Loucy (cell line): ENCODE measurements around the gene ANK3.

Experiments
- H2AFZ ChIP-seq: fragments of 200-600 bp; sonication (generic); 2 replicates; pipeline ENCODE4 v1.6.0; 2016; ENCODE audit warnings: antibody characterized with exemption, mild to moderate bottlenecking, low read length, moderate library complexity
- H3F3A ChIP-seq: fragments of 200-600 bp; 2 replicates; pipeline ENCODE4 v1.6.0; 2016; ENCODE audit warnings: antibody characterized with exemption, low read depth, mild to moderate bottlenecking
- H3K27me3 ChIP-seq: fragments of 200-600 bp; sonication (generic); 2 replicates; pipeline ENCODE4 v1.6.1; 2014; ENCODE audit warnings: low read length, mild to moderate bottlenecking; ENCODE audit not compliant: insufficient read depth, poor library complexity, severe bottlenecking
- H3K36me3 ChIP-seq: fragments of 200-600 bp; sonication (generic); 2 replicates; pipeline ENCODE4 v1.6.1; 2016; ENCODE audit warnings: low read length; ENCODE audit not compliant: insufficient read depth
- H3K4me1 ChIP-seq: fragments of 200-600 bp; sonication (generic); 2 replicates; pipeline ENCODE4 v1.5.1; 2014; ENCODE audit warnings: low read length, mild to moderate bottlenecking; ENCODE audit not compliant: insufficient read depth, poor library complexity, severe bottlenecking
- H3K4me2 ChIP-seq: fragments of 200-600 bp; sonication (generic); 2 replicates; pipeline ENCODE4 v1.6.0; 2014; ENCODE audit warnings: antibody characterized with exemption, low read length, low read depth, mild to moderate bottlenecking; ENCODE audit not compliant: poor library complexity, severe bottlenecking
- H3K4me3 ChIP-seq: fragments of 200-600 bp; sonication (generic); 2 replicates; pipeline ENCODE4 v1.5.1; 2014; ENCODE audit warnings: low read length, mild to moderate bottlenecking, mixed read lengths; ENCODE audit not compliant: poor library complexity, severe bottlenecking
- H3K79me2 ChIP-seq: fragments of 200-600 bp; sonication (generic); 2 replicates; pipeline ENCODE4 v1.6.1; 2014; ENCODE audit warnings: low read length; ENCODE audit not compliant: insufficient read depth
- H3K9ac ChIP-seq: fragments of 200-600 bp; sonication (generic); 2 replicates; pipeline ENCODE4 v1.6.0; 2014; ENCODE audit warnings: mild to moderate bottlenecking, low read depth, low read length, moderate library complexity; ENCODE audit not compliant: poor library complexity, severe bottlenecking
- H3K9me2 ChIP-seq: fragments of 200-600 bp; sonication (generic); replicated peaks from 2 replicates; pipeline ENCODE4 v1.6.1; 2016; ENCODE audit warnings: low read depth, low read length, mixed read lengths
- H3K9me3 ChIP-seq: fragments of 200-600 bp; sonication (generic); 2 replicates; pipeline ENCODE4 v1.6.1; 2014; ENCODE audit warnings: mild to moderate bottlenecking, antibody characterized with exemption, low read length, low read depth; ENCODE audit not compliant: insufficient read depth
- H4K20me1 ChIP-seq: fragments of 200-600 bp; sonication (generic); 2 replicates; pipeline ENCODE4 v1.6.0; 2014; ENCODE audit warnings: antibody characterized with exemption, low read length, mild to moderate bottlenecking; ENCODE audit not compliant: insufficient read depth, poor library complexity, severe bottlenecking
- CTCF ChIP-seq: fragments of 200-600 bp; sonication (generic); conservative IDR thresholded peaks from 2 replicates; pipeline ENCODE4 v1.5.1; 2014; ENCODE audit warnings: mild to moderate bottlenecking, antibody characterized with exemption, low read length
- EZH2phosphoT487 ChIP-seq: fragments of 200-600 bp; IDR thresholded peaks from 2 replicates; pipeline ENCODE4 v1.6.1; 2018; ENCODE audit warnings: antibody characterized with exemption, mild to moderate bottlenecking, moderate library complexity, borderline replicate concordance

The ANK3 gene

GRCh38 chr10:60338002-60338564 lies 51.6 kb downstream of the ANK3 start:
- no peaks in the 10 kb centered on the region for H3K9me2 ChIP-seq
- no peak overlapping the region for H3K4me3 ChIP-seq
- TF ChIP-seq CTCF (no peak), EZH2phosphoT487 (no peak)
- no peaks in the 10 kb centered on the region for H3K9me3 ChIP-seq
- H3K9ac ChIP-seq: no peak overlapping the region
- peaks cover 5% of the 10 kb centered on the region for H3K27me3 ChIP-seq
- no peaks in the 10 kb centered on the region for H3K79me2 ChIP-seq
- no peak overlapping the region for H3K4me2 ChIP-seq
- H4K20me1 ChIP-seq: no peaks in the 10 kb centered on the region
- H3K36me3 ChIP-seq: no peaks in the 10 kb centered on the region
- no peaks in the 10 kb centered on the region for H3K4me1 ChIP-seq
- H3F3A ChIP-seq: no peaks in the 10 kb centered on the region
- no peak overlapping the region for H2AFZ ChIP-seq

- Histone ChIP-seq H3K79me2 (no peaks in the 10 kb centered on the region), H3K4me2 (no peak overlapping the region), H3K36me3 (no peaks in the 10 kb centered on the region), H3K9me3 (no peaks in the 10 kb centered on the region), H4K20me1 (no peaks in the 10 kb centered on the region), H2AFZ (no peak overlapping the region), H3K27me3 (peaks cover 5% of the 10 kb centered on the region), H3K9me2 (no peaks in the 10 kb centered on the region), H3K9ac (no peak overlapping the region), H3K4me3 (no peak overlapping the region), H3F3A (no peaks in the 10 kb centered on the region), H3K4me1 (no peaks in the 10 kb centered on the region)
- TF ChIP-seq EZH2phosphoT487 (no peak), CTCF (no peak)
Measured at GRCh38 chr10:60336901-60337630, 52.6 kb downstream of the ANK3 start.

- Histone ChIP-seq H3K9me3 (no peaks in the 10 kb centered on the region), H4K20me1 (no peaks in the 10 kb centered on the region), H3K27me3 (peaks cover 5% of the 10 kb centered on the region), H3K4me3 (no peak overlapping the region), H3K9ac (no peak overlapping the region), H3K36me3 (no peaks in the 10 kb centered on the region), H3K79me2 (no peaks in the 10 kb centered on the region), H3K9me2 (no peaks in the 10 kb centered on the region), H3F3A (no peaks in the 10 kb centered on the region), H2AFZ (no peak overlapping the region), H3K4me2 (no peak overlapping the region), H3K4me1 (no peaks in the 10 kb centered on the region)
- TF ChIP-seq CTCF (peak; percentile 36; the same call in 1 of the 2 replicates), EZH2phosphoT487 (no peak)
Measured at GRCh38 chr10:60335708-60336107, 54.0 kb downstream of the ANK3 start.
